Fibroblast of lung (primary cell): ENCODE results near the gene CARS2.

Experiments
- CTCF ChIP-seq, 2 donors: IDR thresholded peaks in 1 of 2; conservative IDR thresholded peaks in 1 of 2; 1 replicate in 1 of 2; 2 replicates in 1 of 2; pipeline ENCODE4 v1.5.1; 2011 to 2012; ENCODE audit warnings: low read length in 2 of 2, control low read depth in 1 of 2, inconsistent platforms in 1 of 2, low read depth in 1 of 2, mild to moderate bottlenecking in 1 of 2
- EZH2 ChIP-seq: IDR thresholded peaks from 2 replicates; pipeline ENCODE4 v1.5.1; 2012; ENCODE audit warnings: low read length, control low read depth, mild to moderate bottlenecking; ENCODE audit errors: missing control alignments

GRCh38 chr13:110617321-110618072 is 88.4 kb downstream of the CARS2 start:
- TF ChIP-seq CTCF (conservative IDR thresholded peaks at IDR 0.05 in 1 of 2, IDR thresholded peaks at IDR 0.05 in 1 of 2; ENCODE audit: low read depth in 1 of 2, low read length in 2 of 2) (no peak), EZH2 (no peak)
